ENCODE measurements around the gene TEAD4.
"Not testable (repeated sequence)": the region's sequence is repeated elsewhere in the genome, so short reads cannot be mapped to it uniquely, and the experiment has no call there.

The TEAD4 gene

GRCh38 chr12:3054374-3054773, 95.2 kb downstream of the TEAD4 start:
- no peak for DNase-seq

GRCh38 chr12:3055026-3055703, 96.0 kb downstream of the TEAD4 start:
- no peak for DNase-seq

- DNase-seq = no peak
Measured at GRCh38 chr12:3055704-3056467, 96.7 kb downstream of the TEAD4 start.

- no peak for DNase-seq
Measured at GRCh38 chr12:3061059-3061458, 101.9 kb downstream of the TEAD4 start.

- no peak for DNase-seq
Measured at GRCh38 chr12:3061501-3062215, 102.5 kb downstream of the TEAD4 start.

- DNase-seq = no peak
Measured at GRCh38 chr12:3065300-3065699, 106.1 kb downstream of the TEAD4 start.

- not testable (repeated sequence) for DNase-seq
Measured at GRCh38 chr12:3065846-3066245, 106.6 kb downstream of the TEAD4 start.

GRCh38 chr12:3069714-3070113, 110.5 kb downstream of the TEAD4 start:
- DNase-seq = no peak

GRCh38 chr12:3071107-3071506, 111.9 kb downstream of the TEAD4 start:
- no peak for DNase-seq

GRCh38 chr12:3071710-3072109, 112.5 kb downstream of the TEAD4 start:
- no peak for DNase-seq

GRCh38 chr12:3073438-3074250, 114.4 kb downstream of the TEAD4 start:
- DNase-seq = peak; percentile 87

GRCh38 chr12:3075315-3075714, 116.1 kb downstream of the TEAD4 start:
- DNase-seq = no peak

GRCh38 chr12:3076730-3077571, 117.8 kb downstream of the TEAD4 start, which contains the start of gene TSPAN9:
TSPAN9 (plus strand) TSS chr12:3077379; CDS start chr12:3201194, 123,815 bp downstream.
- peak; percentile 73 for DNase-seq

GRCh38 chr12:3077572-3078081, 118.4 kb downstream of the TEAD4 start:
- no peak for DNase-seq

- no peak for DNase-seq
Measured at GRCh38 chr12:3078086-3078820, 119.1 kb downstream of the TEAD4 start.

GRCh38 chr12:3081091-3081490, 121.9 kb downstream of the TEAD4 start:
- DNase-seq = no peak

GRCh38 chr12:3081886-3082285, 122.7 kb downstream of the TEAD4 start:
- no peak for DNase-seq

- no peak for DNase-seq
Measured at GRCh38 chr12:3083241-3083920, 124.2 kb downstream of the TEAD4 start.

- no peak for DNase-seq
Measured at GRCh38 chr12:3083921-3084347, 124.7 kb downstream of the TEAD4 start.

- no peak for DNase-seq
Measured at GRCh38 chr12:3084742-3085141, 125.5 kb downstream of the TEAD4 start.
